Ishikawa (cell line): ENCODE results near the gene RSAD1.
A peak's percentile ranks its signal among the peaks of the same experiment; 100 is the strongest.

Source experiments
- CEBPB ChIP-seq: IDR thresholded peaks from 2 replicates; pipeline ENCODE4 v1.6.1; 2012
- CREB1 ChIP-seq: IDR thresholded peaks from 2 replicates; pipeline ENCODE4 v1.6.1; 2012; ENCODE audit warnings: low read depth
- EGR1 ChIP-seq: IDR thresholded peaks from 2 replicates; pipeline ENCODE4 v1.6.1; 2012
- EP300 ChIP-seq: IDR thresholded peaks from 2 replicates; pipeline ENCODE4 v1.6.1; 2012; ENCODE audit warnings: borderline replicate concordance
- FOXM1 ChIP-seq: IDR thresholded peaks from 2 replicates; pipeline ENCODE4 v1.6.1; 2012; ENCODE audit warnings: low read depth, borderline replicate concordance
- MAX ChIP-seq: IDR thresholded peaks from 2 replicates; pipeline ENCODE4 v1.6.1; 2012
- NFIC ChIP-seq: IDR thresholded peaks from 2 replicates; pipeline ENCODE4 v1.6.1; 2012
- RAD21 ChIP-seq: IDR thresholded peaks from 2 replicates; pipeline ENCODE4 v1.6.1; 2012; ENCODE audit warnings: low read depth
- TAF1 ChIP-seq: IDR thresholded peaks from 2 replicates; pipeline ENCODE4 v1.6.1; 2012; ENCODE audit warnings: low read depth, mild to moderate bottlenecking
- TCF12 ChIP-seq: IDR thresholded peaks from 2 replicates; pipeline ENCODE4 v1.6.1; 2012; ENCODE audit warnings: low read depth
- TEAD4 ChIP-seq: IDR thresholded peaks from 2 replicates; pipeline ENCODE4 v1.6.1; 2012
- YY1 ChIP-seq: IDR thresholded peaks from 2 replicates; pipeline ENCODE4 v1.6.1; 2012; ENCODE audit warnings: low read depth
- ZBTB7A ChIP-seq: IDR thresholded peaks from 2 replicates; pipeline ENCODE4 v1.6.1; 2012; ENCODE audit warnings: low read depth
- TF ChIP-seq, protein P1 (sequence below): IDR thresholded peaks from 2 replicates; pipeline ENCODE4 v1.6.1; 2012
- TF ChIP-seq, protein P2 (sequence below): IDR thresholded peaks from 2 replicates; pipeline ENCODE4 v1.6.1; 2012; ENCODE audit warnings: low read depth, mild to moderate bottlenecking

The RSAD1 gene

GRCh38 chr17:50507871-50508572 is 29.4 kb downstream of the RSAD1 start, which contains the start of gene MYCBPAP:
MYCBPAP (plus strand) TSS chr17:50508439; CDS start chr17:50508675, 236 bp downstream.
- TF ChIP-seq CREB1 (peak; percentile 57; the same call in 1 of the 2 replicates), FOXM1 (no peak)
- TF ChIP-seq, protein P1, sequence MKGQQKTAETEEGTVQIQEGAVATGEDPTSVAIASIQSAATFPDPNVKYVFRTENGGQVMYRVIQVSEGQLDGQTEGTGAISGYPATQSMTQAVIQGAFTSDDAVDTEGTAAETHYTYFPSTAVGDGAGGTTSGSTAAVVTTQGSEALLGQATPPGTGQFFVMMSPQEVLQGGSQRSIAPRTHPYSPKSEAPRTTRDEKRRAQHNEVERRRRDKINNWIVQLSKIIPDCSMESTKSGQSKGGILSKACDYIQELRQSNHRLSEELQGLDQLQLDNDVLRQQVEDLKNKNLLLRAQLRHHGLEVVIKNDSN = no peak

DNA sequence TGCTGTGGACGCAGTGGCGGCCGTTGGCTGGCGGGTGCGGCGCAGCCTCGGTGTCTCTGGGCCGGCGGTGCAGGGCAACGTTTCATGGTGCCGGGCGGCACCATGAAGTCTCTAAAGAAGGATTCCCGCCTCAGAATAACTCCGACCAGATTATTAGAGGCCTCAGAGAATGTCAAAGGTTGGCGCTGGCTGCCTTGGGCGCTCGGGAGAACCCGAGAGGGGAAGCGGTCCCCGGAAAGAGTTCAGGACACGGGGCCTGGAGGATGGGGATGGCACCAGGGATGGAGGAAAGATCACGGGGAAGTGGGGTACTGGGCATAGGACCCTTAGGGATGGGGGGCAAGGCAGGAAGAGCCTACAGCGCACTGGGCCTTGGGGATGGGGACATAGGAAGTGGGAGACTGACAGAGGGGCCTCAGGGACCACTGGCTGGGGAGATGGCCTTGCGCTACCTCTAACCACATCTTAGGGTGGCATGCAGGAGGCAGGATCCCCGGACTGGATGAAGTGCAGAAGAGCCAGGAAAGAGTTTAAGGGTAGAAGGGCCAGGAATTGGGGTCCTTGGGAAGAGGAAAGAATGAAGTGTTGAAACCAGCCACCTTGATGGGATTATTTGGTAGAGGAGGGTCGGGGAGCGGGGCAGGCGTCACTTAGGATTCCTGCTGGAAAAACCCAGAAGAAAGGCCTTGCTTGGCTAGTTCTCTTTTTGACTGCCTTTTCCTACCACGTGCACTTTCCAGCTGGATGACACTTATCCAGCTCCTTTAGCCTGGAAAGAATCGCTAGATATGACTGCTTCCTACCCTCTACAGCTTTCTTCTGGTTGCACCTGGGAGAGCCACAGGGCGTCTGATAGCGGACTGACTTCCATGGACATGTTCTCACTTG is 30.2 kb downstream of the RSAD1 start:
- TF ChIP-seq ZBTB7A = no peak
- no peak for TF ChIP-seq RAD21
- no peak for TF ChIP-seq EGR1
- no peak for TF ChIP-seq TAF1
- TF ChIP-seq MAX = no peak
- no peak for TF ChIP-seq NFIC
- TF ChIP-seq, protein P2, sequence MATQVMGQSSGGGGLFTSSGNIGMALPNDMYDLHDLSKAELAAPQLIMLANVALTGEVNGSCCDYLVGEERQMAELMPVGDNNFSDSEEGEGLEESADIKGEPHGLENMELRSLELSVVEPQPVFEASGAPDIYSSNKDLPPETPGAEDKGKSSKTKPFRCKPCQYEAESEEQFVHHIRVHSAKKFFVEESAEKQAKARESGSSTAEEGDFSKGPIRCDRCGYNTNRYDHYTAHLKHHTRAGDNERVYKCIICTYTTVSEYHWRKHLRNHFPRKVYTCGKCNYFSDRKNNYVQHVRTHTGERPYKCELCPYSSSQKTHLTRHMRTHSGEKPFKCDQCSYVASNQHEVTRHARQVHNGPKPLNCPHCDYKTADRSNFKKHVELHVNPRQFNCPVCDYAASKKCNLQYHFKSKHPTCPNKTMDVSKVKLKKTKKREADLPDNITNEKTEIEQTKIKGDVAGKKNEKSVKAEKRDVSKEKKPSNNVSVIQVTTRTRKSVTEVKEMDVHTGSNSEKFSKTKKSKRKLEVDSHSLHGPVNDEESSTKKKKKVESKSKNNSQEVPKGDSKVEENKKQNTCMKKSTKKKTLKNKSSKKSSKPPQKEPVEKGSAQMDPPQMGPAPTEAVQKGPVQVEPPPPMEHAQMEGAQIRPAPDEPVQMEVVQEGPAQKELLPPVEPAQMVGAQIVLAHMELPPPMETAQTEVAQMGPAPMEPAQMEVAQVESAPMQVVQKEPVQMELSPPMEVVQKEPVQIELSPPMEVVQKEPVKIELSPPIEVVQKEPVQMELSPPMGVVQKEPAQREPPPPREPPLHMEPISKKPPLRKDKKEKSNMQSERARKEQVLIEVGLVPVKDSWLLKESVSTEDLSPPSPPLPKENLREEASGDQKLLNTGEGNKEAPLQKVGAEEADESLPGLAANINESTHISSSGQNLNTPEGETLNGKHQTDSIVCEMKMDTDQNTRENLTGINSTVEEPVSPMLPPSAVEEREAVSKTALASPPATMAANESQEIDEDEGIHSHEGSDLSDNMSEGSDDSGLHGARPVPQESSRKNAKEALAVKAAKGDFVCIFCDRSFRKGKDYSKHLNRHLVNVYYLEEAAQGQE = no peak
- TF ChIP-seq FOXM1 = no peak
- TF ChIP-seq YY1 = no peak
- no peak for TF ChIP-seq EP300
- TF ChIP-seq, protein P1 = no peak
- no peak for TF ChIP-seq CEBPB
- TF ChIP-seq CREB1 = no peak; the same call in 1 of the 2 replicates

DNA sequence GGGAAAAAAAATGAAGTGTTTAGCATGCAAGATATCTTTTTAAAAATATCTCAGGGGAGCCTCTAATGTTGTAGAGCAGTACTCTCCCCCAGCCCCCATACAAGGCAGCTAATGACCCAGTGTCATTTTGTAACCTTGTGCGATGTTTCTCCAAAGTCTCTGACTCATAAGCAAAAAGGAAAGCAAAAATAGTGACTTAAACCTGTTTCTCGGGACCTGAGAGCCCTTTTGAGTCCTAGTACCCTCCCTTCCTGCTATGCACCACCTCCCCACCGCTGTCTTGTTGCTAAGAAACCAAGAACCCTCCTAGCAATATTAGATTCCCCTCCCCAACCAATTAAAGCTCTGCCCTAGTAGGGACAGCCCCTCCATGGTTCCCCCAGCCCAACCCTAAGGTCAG is 32.4 kb downstream of the RSAD1 start:
- TF ChIP-seq TCF12 (no peak), EP300 (no peak), EGR1 (no peak), CREB1 (no peak), YY1 (no peak), RAD21 (no peak), MAX (no peak), ZBTB7A (no peak), TAF1 (no peak), FOXM1 (no peak), CEBPB (no peak), TEAD4 (no peak), NFIC (no peak)
- TF ChIP-seq, protein P2 = no peak
- TF ChIP-seq, protein P1 = no peak

- TF ChIP-seq TCF12 (no peak), YY1 (no peak), TAF1 (no peak), FOXM1 (no peak), ZBTB7A (no peak), CREB1 (no peak), RAD21 (no peak), CEBPB (no peak), EP300 (no peak), EGR1 (no peak), TEAD4 (no peak), NFIC (no peak), MAX (no peak)
- TF ChIP-seq, protein P1 = no peak
- TF ChIP-seq, protein P2 = no peak
Observed at GRCh38 chr17:50513495-50513894, 34.8 kb downstream of the RSAD1 start.
